Stomach (tissue), 9 donors: ENCODE data around the gene SRGN. TPM values are rescaled to one million over a fixed set of nuclear protein-coding genes. Genes with fewer than 3 reads are reported as not detected.

Experiments used
- DNase-seq, 2 donors: peaks; one replicate each; pipeline versions ENCODE4 v3.0.0 to v3.0.0-alpha.2; 2013 to 2019
- H3K27ac ChIP-seq, 5 donors: fragments of 200-600 bp in 4 of 5; sonication (generic) in 4 of 5; one replicate each; pipeline ENCODE4 v1.5.1; 2013 to 2019; ENCODE audit warnings: mild to moderate bottlenecking in 1 of 5, moderate library complexity in 1 of 5
- H3K27me3 ChIP-seq, 3 donors: fragments of 200-600 bp; sonication (generic); one replicate each; pipeline ENCODE4 v1.5.1; 2017 to 2019; ENCODE audit warnings: mixed run types in 1 of 3
- H3K36me3 ChIP-seq, 4 donors: fragments of 200-600 bp; sonication (generic); 1 replicate in 3 of 4; 2 replicates in 1 of 4; pipeline ENCODE4 v1.5.1; 2016 to 2019
- H3K4me1 ChIP-seq, 4 donors: fragments of 200-600 bp; sonication (generic); one replicate each; pipeline ENCODE4 v1.5.1; 2016 to 2019
- H3K4me3 ChIP-seq, 4 donors: fragments of 200-600 bp; sonication (generic) in 3 of 4; one replicate each; pipeline ENCODE4 v1.5.1; 2016 to 2019; ENCODE audit warnings: mild to moderate bottlenecking in 1 of 4
- H3K9me3 ChIP-seq, 4 donors: fragments of 200-600 bp; sonication (generic); one replicate each; pipeline ENCODE4 v1.5.1; 2016 to 2019
- EP300 ChIP-seq: sonication (generic); formaldehyde crosslinking; IDR thresholded peaks from one replicate; pipeline ENCODE4 v1.6.1; 2017; ENCODE audit warnings: antibody characterized with exemption
- POLR2A ChIP-seq, 4 donors: fragments of 450-650 bp; IDR thresholded peaks; one replicate each; pipeline ENCODE4 v1.6.1; 2016; ENCODE audit warnings: antibody characterized with exemption in 4 of 4, control low read depth in 2 of 4, mild to moderate bottlenecking in 1 of 4, moderate library complexity in 1 of 4
- POLR2AphosphoS5 ChIP-seq, 3 donors: sonication (generic); formaldehyde crosslinking; IDR thresholded peaks; one replicate each; pipeline ENCODE4 v1.6.1; 2016; ENCODE audit warnings: antibody characterized with exemption in 3 of 3
- WGBS, 5 donors: extraction: QIAGEN DNeasy Blood & Tissue Kit in 3 of 5; methylation state at CpG; one replicate each; pipeline versions ENCODE4 v1.1.5 to v1.1.7; 2013 to 2018; 5-methylcytosine and 5-hydroxymethylcytosine counted together
- intact Hi-C: fragments of 100-400 bp; cut with DNase I; formaldehyde crosslinking; loops from one replicate; pipeline ENCODE4 v1.15.1; 2023; ENCODE audit warnings: low total_unique reads
- polyA plus RNA-seq, 3 donors: library from polyadenylated mRNA; stranded (reverse); fragments of 200-250 nt; gene quantifications; one replicate each; pipeline ENCODE4 v1.2.3, GENCODE V29; 2013
- total RNA-seq, 5 donors: library from RNA; depleted of rRNA; stranded (reverse); fragments of >200 nt; gene quantifications; one replicate each; pipeline versions ENCODE4 v1.1.0 to v1.2.3, GENCODE V29; 2014 to 2016
- TF ChIP-seq, protein P1 (sequence below), 7 experiments: fragments of 450-650 bp in 4 of 7; fragments of 200-600 bp in 3 of 7; sonication (generic) in 3 of 7; IDR thresholded peaks; one replicate each; pipeline ENCODE4 v1.5.1; 2016 to 2019; ENCODE audit warnings: antibody characterized with exemption in 7 of 7, control low read depth in 2 of 7, mild to moderate bottlenecking in 1 of 7
- donor health status: healthy with polysubstance abuse.
- donor health status: Bipolar disorder and iron deficiency.
- donor health status: healthy.

Gene SRGN
- total and polyA plus RNA-seq, 8 donors = 1.3 to 212 (median 42.9) TPM

DNA sequence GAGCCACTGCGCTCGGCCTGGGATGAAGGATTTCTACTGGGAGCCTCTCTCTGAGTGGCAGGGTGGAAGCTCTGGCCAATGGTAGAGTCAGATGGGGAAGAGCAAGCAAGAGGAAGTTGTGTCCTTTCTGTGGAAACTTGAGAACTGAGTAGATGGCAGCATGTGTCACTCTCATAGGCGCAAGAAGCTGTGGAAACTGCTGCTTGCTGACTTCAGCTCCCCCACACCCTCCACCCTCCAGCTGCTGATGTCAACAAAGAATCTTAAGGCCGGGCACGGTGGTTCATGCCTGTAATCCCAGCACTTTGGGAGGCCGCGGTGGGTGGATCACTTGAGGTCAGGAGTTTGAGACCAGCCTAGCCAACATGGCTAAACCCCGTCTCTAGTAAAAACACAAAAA is 39.8 kb upstream of the SRGN start:
- TF ChIP-seq EP300 (no peak), POLR2A (IDR thresholded peaks at IDR 0.05) (no peak), POLR2AphosphoS5 (IDR thresholded peaks at IDR 0.05) (no peak)
- TF ChIP-seq, protein P1, sequence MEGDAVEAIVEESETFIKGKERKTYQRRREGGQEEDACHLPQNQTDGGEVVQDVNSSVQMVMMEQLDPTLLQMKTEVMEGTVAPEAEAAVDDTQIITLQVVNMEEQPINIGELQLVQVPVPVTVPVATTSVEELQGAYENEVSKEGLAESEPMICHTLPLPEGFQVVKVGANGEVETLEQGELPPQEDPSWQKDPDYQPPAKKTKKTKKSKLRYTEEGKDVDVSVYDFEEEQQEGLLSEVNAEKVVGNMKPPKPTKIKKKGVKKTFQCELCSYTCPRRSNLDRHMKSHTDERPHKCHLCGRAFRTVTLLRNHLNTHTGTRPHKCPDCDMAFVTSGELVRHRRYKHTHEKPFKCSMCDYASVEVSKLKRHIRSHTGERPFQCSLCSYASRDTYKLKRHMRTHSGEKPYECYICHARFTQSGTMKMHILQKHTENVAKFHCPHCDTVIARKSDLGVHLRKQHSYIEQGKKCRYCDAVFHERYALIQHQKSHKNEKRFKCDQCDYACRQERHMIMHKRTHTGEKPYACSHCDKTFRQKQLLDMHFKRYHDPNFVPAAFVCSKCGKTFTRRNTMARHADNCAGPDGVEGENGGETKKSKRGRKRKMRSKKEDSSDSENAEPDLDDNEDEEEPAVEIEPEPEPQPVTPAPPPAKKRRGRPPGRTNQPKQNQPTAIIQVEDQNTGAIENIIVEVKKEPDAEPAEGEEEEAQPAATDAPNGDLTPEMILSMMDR (IDR thresholded peaks at IDR 0.05) = no peak
- Histone ChIP-seq H3K27ac (peak overlapping the region in 4 of 5 donors; percentile 59 to 81 (median 69)), H3K4me3 (no peak overlapping the region), H3K27me3 (no peaks in the 10 kb centered on the region), H3K9me3 (no peaks in the 10 kb centered on the region), H3K4me1 (peaks cover 0 to 14% (median 0%) of the 10 kb centered on the region in 4 donors), H3K36me3 (no peaks in the 10 kb centered on the region)
- 53 to 62% (median 57%) methylated on average over 8 of the region's 8 CpGs for WGBS, 5 donors
- intact Hi-C loops = no loop called here
- DNase-seq = peak; percentile 32 to 55

DNA sequence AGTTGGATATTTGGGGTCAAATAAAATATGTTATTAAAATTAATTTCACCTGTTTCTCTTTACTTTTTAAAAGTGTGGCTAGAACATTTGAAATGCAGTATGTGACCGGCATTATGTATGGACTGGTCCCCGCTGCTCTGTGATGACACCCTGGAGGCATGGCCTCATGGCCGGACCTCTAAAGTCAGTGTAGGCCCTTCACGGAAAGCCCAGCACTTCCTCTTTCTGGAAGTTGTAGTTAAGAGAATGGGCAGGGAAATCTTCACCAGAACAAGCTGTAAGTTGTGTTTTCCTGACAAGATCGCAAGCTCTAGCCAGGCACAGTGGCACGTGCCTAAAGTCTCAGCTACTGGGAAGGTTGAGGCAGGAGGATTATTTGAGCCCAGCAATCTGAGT is 38.3 kb upstream of the SRGN start:
- H3K9me3 ChIP-seq = no peaks in the 10 kb centered on the region
- H3K36me3 ChIP-seq = no peaks in the 10 kb centered on the region
- no peaks in the 10 kb centered on the region for H3K27me3 ChIP-seq
- WGBS, 5 donors = 49 to 86% (median 80%) methylated on average over 6 of the region's 6 CpGs
- peak overlapping the region in 4 of 5 donors; percentile 44 to 81 (median 69) for H3K27ac ChIP-seq
- no peak for TF ChIP-seq POLR2AphosphoS5 (IDR thresholded peaks at IDR 0.05)
- no peak for TF ChIP-seq POLR2A (IDR thresholded peaks at IDR 0.05)
- no peak for TF ChIP-seq EP300
- TF ChIP-seq, protein P1 (IDR thresholded peaks at IDR 0.05) = no peak
- peaks cover 0 to 6% (median 0%) of the 10 kb centered on the region in 4 donors for H3K4me1 ChIP-seq
- H3K4me3 ChIP-seq = no peak overlapping the region
- intact Hi-C loops = no loop called here
- DNase-seq = no peak

GRCh38 chr10:69051303-69051702 is 36.6 kb upstream of the SRGN start:
- intact Hi-C loops = no loop called here
- Histone ChIP-seq H3K27ac (peak overlapping the region in 3 of 5 donors; percentile 26 to 56 (median 56)), H3K9me3 (no peaks in the 10 kb centered on the region), H3K27me3 (no peaks in the 10 kb centered on the region), H3K4me1 (peaks cover 0 to 17% (median 0%) of the 10 kb centered on the region in 4 donors), H3K36me3 (no peaks in the 10 kb centered on the region), H3K4me3 (no peak overlapping the region)
- 60 to 82% (median 76%) methylated on average over 3 of the region's 3 CpGs for WGBS, 5 donors
- DNase-seq = peak in 1 of 2 donors; percentile 56
- TF ChIP-seq POLR2A (IDR thresholded peaks at IDR 0.05) (no peak), POLR2AphosphoS5 (IDR thresholded peaks at IDR 0.05) (no peak), EP300 (no peak)
- TF ChIP-seq, protein P1 (IDR thresholded peaks at IDR 0.05) = no peak

DNA sequence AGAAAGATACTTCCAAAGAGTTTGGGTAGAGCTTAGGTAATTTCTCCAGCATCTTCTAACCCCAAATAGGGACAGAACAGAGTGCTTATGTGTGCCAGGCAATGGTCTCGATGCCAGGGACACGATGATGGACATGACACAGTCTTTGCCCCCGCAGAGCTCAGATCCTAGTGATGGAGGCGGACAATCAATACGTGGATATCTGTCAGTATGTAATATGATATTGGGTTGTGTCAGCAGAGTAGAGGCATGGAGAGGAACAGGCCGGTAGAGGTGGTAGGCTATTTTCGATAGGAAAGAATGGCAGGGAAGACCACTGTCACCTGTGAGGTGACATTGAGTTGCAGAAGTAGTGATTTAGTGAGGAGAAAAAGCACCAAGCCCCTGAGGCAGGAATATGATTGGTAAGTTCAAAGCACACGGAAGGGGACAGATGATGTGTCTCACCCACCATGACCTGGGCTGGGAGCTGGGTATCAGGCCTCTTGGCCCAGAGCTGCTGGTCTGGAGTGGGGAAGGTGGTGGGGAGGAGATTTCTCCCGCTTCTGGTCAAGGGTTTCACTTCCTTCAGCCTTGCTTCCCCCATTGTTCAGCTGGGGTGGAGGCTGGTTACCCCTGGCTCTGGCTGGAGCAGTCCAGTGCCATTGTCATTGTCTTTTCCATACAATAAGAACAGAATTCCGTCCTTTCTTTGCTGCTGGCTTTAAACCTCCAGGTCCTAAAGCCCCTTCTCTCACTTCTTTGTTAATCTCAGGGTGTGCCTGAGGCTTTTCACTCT is 36.0 kb upstream of the SRGN start:
- H3K27ac ChIP-seq = peak overlapping the region in 3 of 5 donors; percentile 26 to 56 (median 56)
- H3K9me3 ChIP-seq = no peaks in the 10 kb centered on the region
- peaks cover 0 to 19% (median 0%) of the 10 kb centered on the region in 4 donors for H3K4me1 ChIP-seq
- WGBS, 5 donors = 72 to 79% (median 75%) methylated on average over 10 of the region's 10 CpGs
- intact Hi-C loops = no loop called here
- no peak for DNase-seq
- TF ChIP-seq, protein P1 (IDR thresholded peaks at IDR 0.05) = no peak
- TF ChIP-seq POLR2AphosphoS5 (IDR thresholded peaks at IDR 0.05) (no peak), POLR2A (IDR thresholded peaks at IDR 0.05) (no peak), EP300 (no peak)
- no peak overlapping the region for H3K4me3 ChIP-seq
- H3K27me3 ChIP-seq = no peaks in the 10 kb centered on the region
- no peaks in the 10 kb centered on the region for H3K36me3 ChIP-seq
